ENCODE results near the gene DIAPH2.
"Not testable (repeated sequence)": the region's sequence is repeated elsewhere in the genome, so short reads cannot be mapped to it uniquely, and the experiment has no call there.

The DIAPH2 gene

DNA sequence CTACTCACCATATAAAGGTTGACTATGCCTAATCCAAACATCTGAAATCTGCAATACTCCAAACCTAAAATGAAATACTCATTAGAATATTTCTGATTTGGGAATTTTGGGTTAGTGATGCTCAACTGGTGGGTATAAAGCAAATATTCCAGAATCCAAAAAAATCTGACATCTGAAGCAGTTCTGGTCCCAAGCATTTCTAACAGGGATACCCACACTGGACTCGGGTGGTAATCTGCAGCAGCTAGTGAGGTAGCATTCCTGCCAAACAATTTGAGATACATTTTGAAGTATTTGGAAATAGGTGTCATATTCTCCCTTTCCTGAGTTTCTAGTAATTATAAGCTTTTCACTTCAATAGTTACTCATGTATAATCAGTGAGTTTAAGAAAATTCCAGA is 149.5 kb downstream of the DIAPH2 start:
- DNase-seq, result no peak

DNA sequence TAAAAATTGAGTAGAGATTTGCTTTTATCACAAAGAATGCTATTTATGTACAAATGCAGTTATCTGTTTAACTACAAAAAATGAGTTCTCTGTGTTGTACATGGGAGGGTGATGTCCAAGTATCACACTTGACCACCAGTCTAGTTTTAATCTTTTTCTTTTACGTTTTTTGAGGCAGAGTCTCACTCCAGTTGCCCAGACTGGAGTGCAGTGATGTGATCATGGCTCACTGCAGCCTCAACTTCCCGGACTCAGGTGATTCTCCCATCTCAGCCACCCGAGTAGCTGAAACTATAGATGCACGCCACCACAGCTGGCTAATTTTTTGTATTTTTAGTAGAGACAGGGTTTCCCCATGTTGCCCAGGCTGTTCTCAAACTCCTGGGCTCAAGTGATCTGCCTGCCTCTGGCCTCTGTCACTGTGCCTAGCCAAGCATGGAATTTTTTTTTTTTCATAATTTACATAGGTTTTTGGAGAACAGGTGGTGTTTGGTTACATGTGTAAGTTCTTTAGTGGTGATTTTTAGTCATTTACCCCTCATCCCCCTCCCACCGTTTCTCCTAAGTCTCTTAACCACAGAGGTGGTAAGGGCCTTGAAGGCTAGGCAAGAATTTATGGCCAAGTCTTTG is 151.1 kb downstream of the DIAPH2 start:
- no peak for DNase-seq

DNA sequence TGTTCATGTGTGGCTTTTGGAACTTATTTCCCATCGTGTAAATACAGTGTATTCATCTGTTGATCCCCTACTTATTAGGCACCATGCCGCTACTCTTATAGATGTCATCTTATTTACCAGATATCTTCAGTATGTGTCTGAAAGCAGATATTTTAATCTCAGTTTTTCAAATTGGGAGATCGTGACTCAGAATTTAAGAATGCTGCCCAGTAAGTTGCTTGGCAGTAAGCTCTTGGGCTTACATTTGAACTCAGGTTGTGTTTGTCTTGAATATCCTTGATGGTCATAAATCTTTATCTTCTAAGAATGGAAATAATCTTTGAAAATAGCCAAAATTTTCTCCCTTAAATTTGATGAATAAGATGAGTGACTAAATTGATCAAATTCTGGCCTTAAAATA is 153.2 kb downstream of the DIAPH2 start:
- no peak for DNase-seq

DNA sequence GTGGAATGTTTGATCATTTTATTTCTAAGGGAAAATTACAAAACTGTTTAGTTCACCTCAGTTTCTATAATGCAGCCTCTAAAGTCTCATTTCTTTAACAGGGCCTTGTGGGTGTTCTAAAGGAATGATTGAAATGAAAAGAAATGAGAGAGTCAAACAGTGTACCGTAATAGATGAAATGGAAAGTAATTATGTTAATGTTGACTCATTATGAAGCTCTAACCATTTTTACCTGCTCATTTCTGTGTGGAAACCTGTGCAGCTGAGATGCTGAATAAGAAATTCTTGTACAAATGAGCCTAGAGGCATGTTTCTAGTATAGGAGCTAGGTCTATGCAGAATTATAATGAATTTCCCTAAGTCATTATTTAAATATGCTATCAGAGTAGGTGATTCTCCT is 153.9 kb downstream of the DIAPH2 start:
- DNase-seq, result no peak

- no peak for DNase-seq
These were observed 156.7 kb downstream of the DIAPH2 start for GRCh38 chrX:96841325-96841724.

GRCh38 chrX:96841866-96842265 is 157.2 kb downstream of the DIAPH2 start:
- not testable (repeated sequence) for DNase-seq

GRCh38 chrX:96843566-96843965 is 158.9 kb downstream of the DIAPH2 start:
- DNase-seq, result no peak

DNA sequence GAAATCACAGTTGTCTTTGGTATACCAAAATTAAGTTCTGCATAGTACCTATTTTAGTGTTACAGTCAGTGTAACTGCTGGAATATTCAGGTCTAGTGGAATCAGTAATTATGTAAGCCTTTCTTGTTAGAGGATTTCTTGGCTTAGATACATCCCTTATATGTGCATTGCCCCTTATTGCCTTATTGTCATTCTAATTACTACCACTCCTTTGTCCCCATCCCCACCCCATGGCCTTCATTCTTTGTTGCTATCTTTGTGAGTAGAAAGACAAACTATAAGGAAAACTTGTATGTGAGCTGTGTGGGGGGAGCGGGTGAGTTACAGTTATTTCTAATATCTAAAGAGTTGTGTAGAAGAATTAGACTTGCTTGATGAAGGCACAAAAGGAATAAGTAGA is 162.2 kb downstream of the DIAPH2 start:
- DNase-seq, result no peak

GRCh38 chrX:96859422-96859821 is 174.8 kb downstream of the DIAPH2 start:
- not testable (repeated sequence) for DNase-seq

GRCh38 chrX:96861218-96861617 is 176.6 kb downstream of the DIAPH2 start:
- no peak for DNase-seq

GRCh38 chrX:96861661-96862060 is 177.0 kb downstream of the DIAPH2 start:
- no peak for DNase-seq

- no peak for DNase-seq
These were observed 199.0 kb downstream of the DIAPH2 start, which contains the start of gene RPA4 for GRCh38 chrX:96883608-96884007. Gene RPA4 (plus strand): TSS chrX:96883908. CDS start chrX:96884311, 403 bp downstream.

DNA sequence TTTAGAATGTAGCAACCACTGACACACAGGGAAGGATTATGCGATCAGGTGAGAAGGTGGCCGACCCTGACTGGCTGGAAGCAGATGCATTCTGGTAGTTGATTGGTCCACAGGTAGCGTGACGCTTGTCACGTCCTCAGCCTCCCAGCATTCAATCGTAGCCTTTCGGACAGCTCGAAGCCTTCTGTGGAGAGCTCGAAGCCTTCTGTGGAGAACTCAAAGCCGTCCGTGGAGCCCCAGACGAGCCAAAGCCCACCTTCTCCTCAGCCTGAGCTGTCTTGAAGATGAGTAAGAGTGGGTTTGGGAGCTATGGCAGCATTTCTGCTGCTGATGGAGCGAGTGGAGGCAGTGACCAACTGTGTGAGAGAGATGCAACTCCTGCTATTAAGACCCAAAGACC is 199.4 kb downstream of the DIAPH2 start:
- DNase-seq, result no peak

- no peak for DNase-seq
These were observed 205.1 kb downstream of the DIAPH2 start for GRCh38 chrX:96889726-96890125.

- DNase-seq, result no peak
These were observed 222.1 kb downstream of the DIAPH2 start for GRCh38 chrX:96906741-96907140.

DNA sequence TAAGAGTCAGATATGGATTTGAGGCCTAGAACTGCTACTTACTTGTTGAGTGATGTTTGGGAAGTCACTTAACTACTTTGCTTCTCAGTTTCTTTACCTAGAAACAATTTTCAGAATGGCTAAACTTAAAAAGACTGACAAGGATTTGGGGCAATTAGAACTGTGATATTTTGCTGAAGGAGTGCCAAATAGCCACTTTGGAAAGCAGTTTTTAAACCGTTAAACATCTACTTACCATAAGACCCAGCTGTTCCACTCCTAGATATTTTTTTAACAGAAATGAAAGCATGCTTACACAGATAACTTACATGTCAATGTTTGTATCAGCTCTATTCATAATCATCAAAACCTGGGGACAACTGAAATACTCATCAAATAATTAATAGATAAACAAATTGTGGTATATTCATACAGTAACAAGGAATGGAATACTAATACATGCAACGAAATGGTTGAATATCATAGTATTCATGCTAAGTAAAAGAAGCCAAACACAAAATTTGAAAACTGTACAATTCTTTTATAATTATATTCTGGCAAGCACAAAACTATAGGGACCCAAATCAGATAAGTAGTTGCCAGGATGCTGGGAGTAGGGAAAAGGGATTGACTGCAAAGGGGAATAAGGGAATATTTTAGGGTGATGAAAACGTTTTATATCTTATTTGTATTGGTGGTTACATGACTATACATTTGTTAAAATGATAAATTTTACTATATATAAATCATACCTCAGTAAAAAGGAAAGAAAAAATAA is 223.1 kb downstream of the DIAPH2 start:
- no peak for DNase-seq

DNA sequence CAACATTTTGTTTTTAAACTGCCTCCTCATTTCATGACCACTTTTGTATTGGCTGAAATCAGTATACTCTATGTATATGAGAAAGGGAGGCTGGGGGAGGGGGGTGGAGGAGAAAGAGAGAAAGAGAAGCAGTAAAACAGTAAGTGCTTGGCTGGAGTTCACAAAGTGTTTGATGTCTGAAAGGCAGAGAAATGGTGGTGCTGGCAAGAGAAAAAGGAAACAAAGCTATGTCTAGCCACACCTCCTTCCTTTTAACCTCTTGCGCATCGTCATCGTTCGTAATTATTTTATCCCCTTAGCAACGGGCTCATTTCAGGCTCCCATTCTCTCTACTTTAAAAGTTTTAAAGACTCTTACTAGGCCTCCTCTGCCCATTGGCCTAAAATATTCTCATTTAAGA is 224.6 kb downstream of the DIAPH2 start:
- DNase-seq, result no peak

GRCh38 chrX:96918864-96919263 is 234.2 kb downstream of the DIAPH2 start:
- no peak for DNase-seq

- DNase-seq, result no peak
These were observed 235.0 kb downstream of the DIAPH2 start for GRCh38 chrX:96919672-96920071.

- no peak for DNase-seq
These were observed 239.9 kb downstream of the DIAPH2 start for GRCh38 chrX:96924581-96924980.

- no peak for DNase-seq
These were observed 244.4 kb downstream of the DIAPH2 start for GRCh38 chrX:96929036-96929435.

- no peak for DNase-seq
These were observed 273.1 kb downstream of the DIAPH2 start for GRCh38 chrX:96957718-96958117.

- no peak for DNase-seq
These were observed 287.2 kb downstream of the DIAPH2 start for GRCh38 chrX:96971812-96972211.

DNA sequence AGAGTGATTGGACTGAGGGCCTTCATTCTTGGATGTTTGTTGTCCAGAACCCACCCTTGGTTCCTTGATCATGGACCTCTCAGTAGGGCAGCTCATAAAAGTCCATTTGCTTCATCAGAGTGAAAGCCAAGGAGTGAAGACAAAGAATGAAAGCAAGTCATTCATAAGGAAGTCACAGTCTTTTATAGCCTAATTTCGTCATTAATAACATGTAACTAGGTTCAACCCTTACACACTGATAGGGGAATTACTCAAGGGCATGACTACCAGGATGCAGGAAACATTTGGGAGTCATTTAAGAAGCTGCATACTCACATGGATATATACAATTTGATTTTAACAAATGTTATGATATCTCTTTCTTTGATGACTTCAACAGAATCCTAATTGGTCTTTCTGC is 294.3 kb downstream of the DIAPH2 start:
- no peak for DNase-seq

DNA sequence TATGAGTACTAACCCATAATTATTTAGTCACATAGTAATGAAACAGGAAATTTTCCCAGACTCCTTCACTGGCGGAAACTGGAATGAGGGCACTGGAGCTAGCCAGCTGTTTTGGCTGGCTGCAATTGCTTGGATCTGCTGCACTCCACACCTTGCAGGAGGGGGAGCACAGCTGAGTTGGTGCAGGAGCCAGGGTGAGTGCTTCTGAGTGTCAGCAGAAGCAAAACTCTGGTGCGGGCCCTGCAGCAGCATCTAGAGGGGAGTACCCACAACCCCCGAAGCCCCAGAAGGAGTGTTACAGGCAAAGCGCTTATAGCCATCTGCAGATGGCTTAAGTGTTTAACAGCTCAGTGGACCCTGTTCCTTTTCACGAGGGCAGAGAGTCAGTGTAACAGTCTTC is 295.1 kb downstream of the DIAPH2 start:
- no peak for DNase-seq
